Retinal pigment epithelial cell (primary cell): ENCODE data around the gene ALDH1A1.

Experiments used
- DNase-seq: peaks from one replicate; pipeline ENCODE4 v3.0.0-alpha.2; 2010; ENCODE audit warnings: low read depth
- H3K4me3 ChIP-seq: 2 replicates; pipeline ENCODE4 v1.5.1; 2011; ENCODE audit warnings: mild to moderate bottlenecking, low read length, control low read depth, moderate library complexity
- TF ChIP-seq, protein P1 (sequence below): conservative IDR thresholded peaks from 2 replicates; pipeline ENCODE4 v1.5.1; 2011; ENCODE audit warnings: low read depth, low read length, control low read depth, inconsistent platforms

ALDH1A1 gene

DNA sequence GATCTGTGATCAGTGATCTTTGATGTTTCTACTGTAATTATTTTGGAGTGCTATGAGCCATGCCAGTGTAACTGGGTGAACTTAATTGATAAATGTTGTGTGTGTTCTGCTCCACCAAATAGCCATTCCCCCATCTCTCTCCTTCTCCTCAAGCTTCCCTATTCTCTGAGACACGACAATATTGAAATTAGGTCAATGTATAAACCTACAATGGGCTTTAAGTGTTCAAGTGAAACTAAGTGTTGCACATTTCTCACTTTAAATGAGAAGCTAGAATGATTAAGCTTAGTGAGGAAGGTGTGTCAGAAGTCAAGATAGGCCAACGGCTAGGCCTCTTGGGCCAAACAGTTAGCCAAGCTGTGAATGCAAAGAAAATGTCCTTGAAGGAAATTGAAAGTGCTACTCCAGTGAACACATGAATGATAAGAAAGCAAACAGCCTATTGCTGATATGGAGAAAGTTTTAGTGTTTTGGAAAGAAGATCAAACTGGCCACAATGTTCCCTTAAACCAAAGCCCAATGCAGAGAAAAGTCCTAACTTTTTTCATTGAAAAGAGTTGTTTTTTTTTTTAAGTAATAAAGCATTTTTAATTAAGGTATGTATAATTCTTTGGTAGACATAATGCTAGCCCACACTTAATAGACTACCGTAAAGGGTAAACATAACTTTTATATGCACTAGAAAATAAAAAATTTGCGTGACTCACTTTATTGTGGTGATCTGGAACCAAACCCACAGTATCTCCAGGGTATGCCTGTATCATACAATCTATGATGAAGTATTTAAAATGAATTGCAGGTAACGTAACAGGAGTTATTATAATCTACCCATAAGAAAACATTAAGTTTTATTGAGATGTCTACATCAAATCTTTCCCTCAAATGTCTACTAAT lies 42.5 kb upstream of the ALDH1A1 start:
- DNase-seq = no peak
- TF ChIP-seq, protein P1, sequence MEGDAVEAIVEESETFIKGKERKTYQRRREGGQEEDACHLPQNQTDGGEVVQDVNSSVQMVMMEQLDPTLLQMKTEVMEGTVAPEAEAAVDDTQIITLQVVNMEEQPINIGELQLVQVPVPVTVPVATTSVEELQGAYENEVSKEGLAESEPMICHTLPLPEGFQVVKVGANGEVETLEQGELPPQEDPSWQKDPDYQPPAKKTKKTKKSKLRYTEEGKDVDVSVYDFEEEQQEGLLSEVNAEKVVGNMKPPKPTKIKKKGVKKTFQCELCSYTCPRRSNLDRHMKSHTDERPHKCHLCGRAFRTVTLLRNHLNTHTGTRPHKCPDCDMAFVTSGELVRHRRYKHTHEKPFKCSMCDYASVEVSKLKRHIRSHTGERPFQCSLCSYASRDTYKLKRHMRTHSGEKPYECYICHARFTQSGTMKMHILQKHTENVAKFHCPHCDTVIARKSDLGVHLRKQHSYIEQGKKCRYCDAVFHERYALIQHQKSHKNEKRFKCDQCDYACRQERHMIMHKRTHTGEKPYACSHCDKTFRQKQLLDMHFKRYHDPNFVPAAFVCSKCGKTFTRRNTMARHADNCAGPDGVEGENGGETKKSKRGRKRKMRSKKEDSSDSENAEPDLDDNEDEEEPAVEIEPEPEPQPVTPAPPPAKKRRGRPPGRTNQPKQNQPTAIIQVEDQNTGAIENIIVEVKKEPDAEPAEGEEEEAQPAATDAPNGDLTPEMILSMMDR = no peak
- no peak overlapping the region for H3K4me3 ChIP-seq

DNA sequence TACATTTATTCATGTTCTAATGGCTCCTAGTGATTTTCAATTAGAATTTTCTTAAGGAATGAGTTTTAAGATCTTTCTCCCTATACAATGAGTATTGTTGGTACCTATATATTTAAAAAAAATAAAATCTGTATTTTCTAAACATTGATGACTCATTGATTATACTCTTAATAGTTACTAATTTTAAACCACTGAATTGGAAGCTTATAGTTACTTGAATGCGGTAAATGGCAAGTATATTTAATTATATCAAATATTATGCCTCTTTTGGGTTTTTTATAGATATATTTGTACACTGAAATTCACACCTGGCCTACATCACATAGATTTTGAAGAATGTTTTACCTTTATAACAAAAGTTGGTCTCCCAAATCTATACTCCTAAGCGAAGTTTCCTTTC lies 38.9 kb upstream of the ALDH1A1 start:
- H3K4me3 ChIP-seq = no peak overlapping the region
- DNase-seq = no peak
- TF ChIP-seq, protein P1 = no peak

DNA sequence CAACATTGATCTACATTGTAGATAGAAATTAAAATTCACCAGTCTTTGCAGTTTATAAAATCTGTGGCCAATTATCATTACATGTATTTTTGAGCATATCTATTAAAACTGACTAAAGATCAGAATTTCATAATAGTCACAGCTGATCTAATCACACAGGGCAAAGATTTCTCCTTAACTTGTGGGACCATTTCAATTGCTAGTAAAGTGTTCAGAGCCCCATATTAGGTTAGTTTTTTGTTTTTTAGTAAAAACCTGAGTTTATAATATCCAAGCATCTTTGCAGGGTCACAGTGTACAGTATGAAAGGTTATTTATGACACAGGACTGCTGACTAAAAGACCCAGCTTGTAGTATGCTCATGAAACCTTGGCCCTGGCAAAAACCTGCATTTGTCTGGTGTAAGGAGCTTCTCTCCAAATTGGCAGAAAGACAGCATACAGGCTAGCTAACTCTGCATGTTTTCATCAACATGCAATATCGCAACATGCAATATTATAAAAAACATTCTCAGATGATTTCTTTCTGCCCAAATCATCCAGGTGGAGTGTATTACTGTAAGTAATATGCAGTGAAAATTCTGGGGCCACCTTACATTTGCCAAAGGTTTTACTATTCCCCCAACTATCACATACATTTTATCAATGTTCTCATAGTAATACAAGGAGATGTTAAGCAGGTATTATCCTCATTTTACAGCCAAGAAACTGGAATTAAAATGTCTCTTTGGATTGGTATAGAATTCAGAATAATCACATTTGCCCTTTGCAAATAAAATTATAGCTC lies 37.7 kb upstream of the ALDH1A1 start:
- H3K4me3 ChIP-seq = no peak overlapping the region
- DNase-seq = no peak
- TF ChIP-seq, protein P1 = no peak

DNA sequence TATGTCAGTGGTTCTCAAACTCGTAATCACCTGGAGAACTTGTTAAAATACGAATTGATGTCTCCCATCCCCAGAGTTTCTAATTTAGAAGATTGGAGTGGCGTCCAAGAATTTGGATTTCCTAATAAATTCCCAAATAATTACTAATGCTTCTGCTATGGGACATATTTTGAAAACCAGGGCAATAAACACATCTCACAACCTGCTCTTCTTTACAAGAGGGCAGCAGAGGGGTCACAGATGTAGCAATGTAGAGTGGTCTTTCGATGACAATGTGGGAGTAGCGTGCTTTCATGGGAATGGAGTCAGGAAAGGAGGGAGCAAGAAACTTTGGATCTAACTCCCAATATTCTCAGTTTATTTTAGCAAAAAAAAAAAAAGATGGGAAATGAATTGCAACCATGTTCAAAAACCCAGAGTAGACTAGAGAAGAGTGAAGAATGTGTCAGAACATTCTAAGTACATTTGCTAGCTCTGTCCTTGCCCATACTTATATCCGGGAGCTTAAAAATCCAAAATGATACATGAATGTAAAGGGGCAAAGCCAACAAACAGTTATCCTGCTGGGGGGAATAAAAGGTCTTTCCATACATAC lies 33.8 kb upstream of the ALDH1A1 start:
- no peak overlapping the region for H3K4me3 ChIP-seq
- DNase-seq = no peak
- TF ChIP-seq, protein P1 = no peak

DNA sequence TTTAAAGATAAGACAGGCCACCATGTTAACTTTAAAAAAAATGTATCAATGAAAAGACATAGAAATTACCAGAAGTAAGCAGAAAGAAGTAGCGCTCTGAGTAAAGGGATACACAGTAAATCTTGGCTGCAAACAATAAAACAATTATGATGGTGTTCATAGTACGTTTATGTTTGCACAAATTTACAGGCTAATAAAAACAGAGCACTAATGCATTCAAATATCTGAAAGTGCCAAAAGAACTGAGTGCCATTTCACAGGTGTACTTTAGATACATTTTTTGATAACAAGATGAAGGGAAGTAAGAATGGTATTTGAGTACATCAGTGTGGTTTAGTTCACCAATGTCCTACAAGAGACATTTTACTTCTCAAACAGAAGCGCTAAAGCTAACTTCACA lies 32.9 kb upstream of the ALDH1A1 start:
- no peak overlapping the region for H3K4me3 ChIP-seq
- DNase-seq = no peak
- TF ChIP-seq, protein P1 = no peak

DNA sequence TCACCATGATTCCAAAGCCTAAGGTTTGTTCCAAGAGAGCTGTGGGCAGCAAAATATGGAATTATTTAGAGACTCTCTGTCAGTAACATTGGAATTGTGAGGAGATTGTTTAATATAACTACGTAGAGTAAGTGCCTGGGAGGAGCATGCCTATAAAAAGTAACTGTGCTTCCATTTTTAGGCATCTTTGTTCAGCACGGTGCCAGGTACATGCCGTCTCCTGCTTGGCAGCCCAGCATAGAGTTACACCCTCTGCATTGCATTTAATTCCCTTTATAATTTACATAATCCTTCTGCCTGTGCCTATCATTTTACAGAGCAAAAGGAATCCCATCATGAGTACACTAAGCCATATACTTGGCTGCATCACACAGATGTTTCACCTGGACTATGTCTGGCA lies 32.1 kb upstream of the ALDH1A1 start:
- TF ChIP-seq, protein P1 = no peak
- DNase-seq = peak; percentile 63

More for the DNA sequence above, 32.1 kb upstream of the ALDH1A1 start:
- H3K4me3 ChIP-seq = no peak overlapping the region
